BJ (cell line): ENCODE measurements around the gene LTBR. TPM values are rescaled to one million over a fixed set of nuclear protein-coding genes. Genes with fewer than 3 reads are reported as not detected.
A peak's percentile ranks its signal among the peaks of the same experiment; 100 is the strongest.

Experiments
- CTCF ChIA-PET: fragments of 350-600 bp; formaldehyde crosslinking; extraction: SDS; loops from one replicate; lab custom pipeline; 2021; ENCODE audit warnings: antibody characterized with exemption, inconsistent platforms; lab: Yijun Ruan, JAX
- POLR2A ChIA-PET: fragments of 300-600 bp; sonication (Branson Sonifier 250); formaldehyde crosslinking; extraction: SDS; loops from one replicate; lab custom pipeline; 2021; ENCODE audit warnings: antibody characterized with exemption; lab: Charles Lee
- DNase-seq: peaks from one replicate; pipeline ENCODE4 v3.0.0-alpha.2; 2011; ENCODE audit warnings: low read depth
- H3K27me3 ChIP-seq: 2 replicates; pipeline ENCODE4 v1.6.0; 2011; ENCODE audit warnings: low read length; ENCODE audit not compliant: control insufficient read depth, insufficient read depth
- H3K36me3 ChIP-seq: 2 replicates; pipeline ENCODE4 v1.5.1; 2011; ENCODE audit warnings: low read length; ENCODE audit not compliant: control insufficient read depth, insufficient read depth
- H3K4me3 ChIP-seq: 2 replicates; pipeline ENCODE4 v1.5.1; 2011; ENCODE audit warnings: low read depth, mild to moderate bottlenecking, control low read depth, low read length
- CTCF ChIP-seq: IDR thresholded peaks from 2 replicates; pipeline ENCODE4 v1.5.1; 2011; ENCODE audit warnings: low read depth, mild to moderate bottlenecking, control low read depth, inconsistent platforms, low read length, moderate library complexity; ENCODE audit not compliant: insufficient read depth
- polyA plus RNA-seq: library from polyadenylated mRNA; depleted of rRNA; stranded (reverse); fragments of >200 nt; gene quantifications from 2 replicates; pipeline ENCODE4 v1.2.3, GENCODE V29; 2011

Gene LTBR
- polyA plus RNA-seq, 1 experiment: 67.2 TPM

DNA sequence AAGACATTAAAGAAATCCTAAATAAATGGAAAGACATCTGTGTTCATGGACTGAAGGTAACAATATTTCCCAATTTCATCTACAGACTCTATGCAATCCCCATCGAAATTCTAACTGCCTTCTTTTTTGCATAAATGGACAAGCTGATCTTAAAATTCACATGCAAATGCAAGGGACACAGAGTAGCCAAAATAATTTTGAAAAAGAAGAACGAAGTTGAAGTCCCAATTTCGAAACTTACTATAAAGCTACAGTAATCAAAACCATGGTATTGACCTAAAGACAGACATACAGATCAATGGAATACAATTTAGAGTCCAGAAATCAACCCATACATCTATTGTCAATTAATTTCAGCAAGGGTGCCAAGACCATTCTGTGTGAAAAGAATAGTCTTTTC is 44.4 kb downstream of the LTBR start:
- Histone ChIP-seq H3K36me3 (no peaks in the 10 kb centered on the region), H3K27me3 (no peaks in the 10 kb centered on the region), H3K4me3 (no peak overlapping the region)
- CTCF ChIA-PET: interaction anchor here (1.1 kb wide), 1 partner anchor 37 kb away, joined by 12 read pairs; no protein-coding TSS in a partner anchor
- DNase-seq: no peak
- POLR2A ChIA-PET: no interaction called here
- no peak for TF ChIP-seq CTCF

- DNase-seq: peak; percentile 93
- CTCF ChIA-PET: no interaction called here
- POLR2A ChIA-PET: no interaction called here
- H3K4me3 ChIP-seq: no peak overlapping the region
- no peak for TF ChIP-seq CTCF
- H3K36me3 ChIP-seq: no peaks in the 10 kb centered on the region
- no peaks in the 10 kb centered on the region for H3K27me3 ChIP-seq
Observed at GRCh38 chr12:6430124-6430989, 46.4 kb downstream of the LTBR start.

DNA sequence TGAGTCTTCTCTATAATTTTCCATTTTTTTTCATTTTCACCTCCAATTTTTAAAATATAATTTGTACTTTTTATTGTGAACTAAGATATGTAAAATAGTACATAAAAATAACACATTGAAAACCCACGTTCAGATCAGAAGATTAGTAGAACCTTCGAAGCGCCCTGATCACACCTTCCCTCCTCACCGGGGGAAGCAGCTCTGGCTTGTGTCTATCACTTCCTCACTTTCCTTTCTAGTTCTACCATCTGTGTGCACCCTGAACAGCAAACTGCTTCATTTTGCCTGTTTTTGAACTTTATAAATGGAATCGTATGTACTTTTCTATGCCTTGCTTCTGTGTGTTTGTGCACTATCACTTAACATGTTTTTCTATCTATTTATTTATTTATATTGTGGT is 49.0 kb downstream of the LTBR start:
- CTCF ChIA-PET: no interaction called here
- H3K36me3 ChIP-seq: no peaks in the 10 kb centered on the region
- H3K4me3 ChIP-seq: no peak overlapping the region
- DNase-seq: no peak
- H3K27me3 ChIP-seq: no peaks in the 10 kb centered on the region
- TF ChIP-seq CTCF: no peak
- POLR2A ChIA-PET: no interaction called here

DNA sequence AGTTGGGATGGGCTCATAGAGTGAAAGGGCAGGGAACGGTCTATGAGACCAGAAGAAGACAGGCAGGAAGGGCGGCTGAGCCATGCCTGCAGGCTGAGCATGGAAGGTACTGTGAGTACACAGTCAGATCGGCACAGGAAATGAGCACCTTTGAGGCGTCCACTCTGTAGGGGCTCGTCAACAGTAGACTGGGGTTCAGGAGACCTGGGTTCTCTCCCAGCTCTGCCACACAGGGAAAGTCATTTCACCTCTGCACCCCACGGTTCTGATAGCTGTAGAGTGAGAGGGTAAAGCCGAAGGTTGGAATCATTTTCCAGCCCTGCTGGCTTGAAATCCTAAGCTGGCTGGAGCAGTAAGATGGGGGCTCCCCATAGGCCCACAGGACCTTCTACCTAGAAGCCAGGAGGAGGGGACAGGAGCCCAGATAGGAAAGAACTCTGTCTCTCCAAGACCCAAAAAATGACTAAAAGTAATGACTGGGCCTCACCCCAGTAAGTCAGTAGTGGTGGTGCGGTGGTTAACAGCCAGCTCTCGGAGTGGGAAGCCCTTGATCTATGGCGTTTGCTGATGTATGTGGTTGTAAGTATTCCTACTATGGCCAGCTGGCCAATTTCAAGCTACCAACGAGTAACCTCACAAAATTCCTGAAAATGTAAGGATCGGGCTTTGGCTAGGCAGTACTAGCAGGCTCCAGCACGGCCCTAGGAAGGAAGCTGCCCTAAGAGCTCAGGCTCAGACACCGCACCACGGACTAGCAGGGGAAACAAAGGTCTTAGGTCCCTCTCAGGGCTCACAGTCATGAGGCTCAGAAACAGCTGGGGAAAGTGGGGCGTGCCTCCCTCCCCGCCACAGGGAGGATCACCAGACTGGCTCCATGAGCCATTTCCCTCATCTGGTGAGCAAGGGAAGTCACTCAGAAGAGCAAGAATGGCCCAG is 50.5 kb downstream of the LTBR start:
- DNase-seq: no peak
- ChIA-PET CTCF (interaction anchor here (0.7 to 2.2 kb wide), 5 partner anchors 10 to 31 kb away, joined by 3 to 8 read pairs (median 4); partner anchors contain the start of gene TAPBPL), POLR2A (no interaction called here)
- Histone ChIP-seq H3K27me3 (no peaks in the 10 kb centered on the region), H3K4me3 (no peak overlapping the region), H3K36me3 (no peaks in the 10 kb centered on the region)
- no peak for TF ChIP-seq CTCF
